CD4-positive, alpha-beta T cell treated with Interleukin-6 for 4 hours (primary cell): ENCODE data around the gene PGAP1.

Source experiments
- DNase-seq: peaks from one replicate; pipeline ENCODE4 v3.0.0-alpha.2; 2020; ENCODE audit warnings: mixed read lengths

Gene PGAP1

DNA sequence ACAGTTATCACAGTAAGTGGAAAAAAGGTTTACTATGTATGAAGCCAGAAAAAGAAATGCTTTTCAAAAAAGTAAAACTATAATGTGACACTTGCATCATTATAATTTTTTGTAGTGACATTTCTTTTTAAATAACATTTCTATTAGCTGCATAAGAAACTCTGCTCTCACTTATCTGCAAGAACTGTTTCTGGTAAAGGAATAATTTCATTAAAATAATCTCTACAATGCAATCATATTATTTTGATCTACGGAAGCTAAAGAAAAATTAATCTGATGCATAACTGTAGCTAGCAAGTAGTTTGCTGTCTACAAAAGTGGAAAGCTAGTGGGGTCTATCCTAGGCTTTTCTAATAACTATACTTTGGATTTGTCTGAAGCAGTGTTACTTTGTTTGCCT lies 50.1 kb downstream of the PGAP1 start:
- no peak for DNase-seq

DNA sequence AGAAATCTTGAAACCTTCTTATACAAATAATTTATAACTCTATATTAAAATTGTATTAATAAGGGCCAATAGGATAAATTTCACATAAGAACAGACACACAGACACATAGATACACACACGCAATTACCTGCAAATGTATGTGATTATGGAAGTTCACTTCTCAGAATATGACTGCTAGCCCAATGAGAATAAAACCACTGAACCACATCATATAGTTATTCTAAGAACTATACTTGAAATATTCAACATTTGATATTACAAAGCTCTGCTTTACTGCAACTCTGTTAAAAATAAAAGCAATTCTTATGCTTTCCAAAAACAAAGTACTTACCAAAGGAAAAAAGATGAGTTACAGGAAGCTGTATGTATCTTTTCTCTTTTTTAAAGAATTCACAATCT lies 51.1 kb downstream of the PGAP1 start:
- DNase-seq: no peak

DNA sequence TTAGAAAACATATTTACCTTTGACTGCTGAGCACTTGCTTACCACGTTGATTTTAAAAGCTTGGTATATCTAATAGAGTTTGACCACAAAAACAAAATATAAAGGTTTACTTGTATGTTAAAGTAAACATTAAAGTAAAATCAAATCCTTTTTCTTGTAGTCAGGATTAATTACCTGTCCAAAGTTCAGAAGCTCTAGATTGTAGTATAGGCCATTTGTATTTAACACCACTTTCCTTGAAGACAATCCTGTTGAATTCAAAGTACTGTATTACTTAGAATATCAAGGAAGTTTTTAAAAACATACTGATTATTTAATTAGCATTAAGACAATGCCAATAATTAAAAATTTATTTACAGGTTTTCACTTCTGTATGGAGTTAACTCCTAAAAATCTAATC lies 53.0 kb downstream of the PGAP1 start:
- DNase-seq: no peak

DNA sequence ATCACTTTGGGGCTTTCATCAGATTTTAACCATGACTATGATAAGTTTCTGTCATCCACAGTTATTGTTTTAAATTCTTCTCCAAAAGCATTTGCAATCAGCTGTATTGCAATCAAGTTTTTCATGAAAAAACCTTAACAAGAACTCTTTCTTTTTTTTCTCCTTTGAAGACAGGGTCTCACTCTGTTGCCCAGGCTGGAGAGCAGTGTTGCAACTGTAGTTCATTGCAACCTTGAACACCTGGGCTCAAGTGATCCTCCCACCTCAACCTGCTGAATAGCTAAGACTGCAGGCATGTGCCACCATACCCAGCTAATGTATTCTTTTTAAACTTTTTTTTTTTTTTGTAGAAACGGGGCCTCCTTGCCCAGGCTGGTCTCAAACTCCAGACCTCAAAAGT lies 71.9 kb downstream of the PGAP1 start:
- no peak for DNase-seq

- no peak for DNase-seq
Observed at GRCh38 chr2:196853301-196854087, 73.0 kb downstream of the PGAP1 start.

DNA sequence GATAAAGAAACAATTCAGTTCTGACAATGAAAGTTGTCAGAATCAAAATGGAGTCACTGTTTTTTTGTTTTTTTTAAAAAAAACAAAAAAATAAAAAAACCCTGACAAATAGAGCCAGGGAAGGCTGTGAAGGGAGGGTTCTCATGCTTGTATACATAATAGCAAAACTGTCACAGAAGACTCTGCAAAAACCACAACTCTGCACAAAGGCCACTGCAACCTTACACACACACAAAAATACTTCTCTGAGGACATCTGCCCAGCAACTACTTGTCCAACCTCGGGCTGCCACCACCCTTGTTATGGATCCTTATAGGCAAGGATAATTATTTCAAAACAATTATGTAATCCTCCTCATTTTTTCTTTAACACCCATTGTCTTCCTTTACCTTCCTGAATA lies 75.4 kb downstream of the PGAP1 start:
- DNase-seq: no peak

DNA sequence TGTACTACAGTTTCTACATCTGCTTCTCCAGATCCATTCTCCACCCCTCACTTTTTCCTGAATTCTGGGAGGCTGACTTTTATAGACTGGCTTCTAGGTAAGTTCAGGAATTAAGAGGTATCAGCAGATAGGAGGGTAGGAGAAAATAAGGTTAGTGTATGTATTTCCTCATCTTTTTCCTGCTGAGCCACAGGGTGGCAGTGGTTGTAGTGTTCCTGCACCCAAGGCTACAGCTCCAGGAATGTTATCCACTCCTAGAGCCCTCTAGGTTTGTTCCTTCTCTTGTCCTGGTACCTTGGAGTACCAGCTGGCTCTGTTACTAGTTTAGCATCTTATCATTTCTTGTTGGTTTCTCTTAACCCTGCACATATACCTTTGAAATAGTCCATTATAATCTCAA lies 76.6 kb downstream of the PGAP1 start:
- DNase-seq: peak; percentile 1

- no peak for DNase-seq
Observed at GRCh38 chr2:196846295-196846694, 80.2 kb downstream of the PGAP1 start.

GRCh38 chr2:196845371-196845770 lies 81.1 kb downstream of the PGAP1 start:
- no peak for DNase-seq

DNA sequence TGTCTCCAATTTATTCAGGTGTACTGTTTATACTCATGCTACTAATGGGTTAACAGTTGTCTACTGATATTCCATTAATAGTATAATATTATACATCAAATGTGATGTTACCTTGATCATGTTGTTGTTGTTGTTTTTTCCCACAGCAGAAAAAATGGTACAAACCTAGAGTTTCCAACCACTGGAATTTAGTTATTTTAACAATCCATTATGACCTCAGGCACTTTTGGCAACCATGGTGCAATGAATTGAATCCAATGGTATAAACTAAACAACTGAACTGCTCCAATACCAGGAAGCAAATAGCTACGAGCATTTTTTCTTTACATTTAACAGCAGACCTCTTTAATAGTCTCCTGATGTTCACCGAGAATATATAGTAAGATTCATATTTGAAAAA lies 86.3 kb downstream of the PGAP1 start:
- DNase-seq: no peak

DNA sequence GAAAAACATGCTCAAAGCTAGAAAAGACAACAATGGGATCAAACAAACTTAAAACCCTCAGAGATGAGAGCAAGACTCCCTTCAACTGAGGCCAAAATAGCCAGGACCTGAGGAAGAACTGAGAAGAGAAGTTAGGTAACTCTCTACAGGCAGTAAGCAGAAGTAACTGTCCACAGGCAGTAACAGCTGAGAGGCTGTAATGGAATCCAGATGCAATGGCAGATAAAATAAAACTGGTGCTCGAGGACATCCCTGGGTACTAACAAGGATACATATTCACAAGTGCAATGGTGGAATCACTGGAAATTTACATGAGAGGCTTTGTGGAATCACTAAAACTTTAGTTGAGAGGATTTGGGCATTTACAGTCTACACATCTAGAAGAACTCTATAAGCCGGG lies 86.9 kb downstream of the PGAP1 start:
- DNase-seq: no peak

DNA sequence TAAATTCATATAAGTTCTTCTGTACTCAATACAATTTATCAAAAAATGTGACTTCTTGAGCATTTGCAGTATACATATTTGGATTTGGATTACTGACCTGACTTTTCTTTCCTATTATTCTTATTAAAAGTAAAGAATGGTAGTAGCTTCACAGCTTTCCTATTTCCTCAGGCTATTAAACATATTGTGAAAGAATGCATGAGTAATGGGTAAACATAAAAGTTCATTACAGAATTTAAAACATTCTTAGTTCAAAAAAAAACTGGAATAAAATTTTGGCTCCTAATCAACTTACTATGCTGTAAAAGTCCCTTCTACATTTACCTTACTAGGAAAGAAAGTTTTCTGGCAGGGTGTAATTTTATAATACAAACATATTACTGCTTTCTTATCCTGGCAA lies 90.1 kb downstream of the PGAP1 start:
- no peak for DNase-seq

DNA sequence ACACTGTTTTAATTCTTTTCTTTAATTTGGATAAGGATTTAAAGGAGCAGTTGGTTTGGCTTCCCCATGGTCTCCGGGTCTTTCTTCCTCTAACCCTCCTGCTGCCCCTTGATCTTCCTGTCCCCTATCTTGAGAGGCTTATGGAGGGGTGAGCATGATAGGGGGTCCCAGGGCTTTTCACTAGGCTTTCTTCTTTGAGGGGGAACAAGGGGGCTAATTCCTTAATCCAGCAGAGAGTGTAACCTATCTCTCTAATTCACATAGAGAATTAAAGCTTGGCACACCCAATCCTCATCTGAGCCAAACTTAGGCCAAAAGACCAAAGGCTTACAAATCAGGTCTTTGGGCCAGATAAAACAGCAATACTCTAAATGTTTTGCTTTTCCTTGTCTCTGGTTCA lies 95.8 kb downstream of the PGAP1 start:
- DNase-seq: no peak

DNA sequence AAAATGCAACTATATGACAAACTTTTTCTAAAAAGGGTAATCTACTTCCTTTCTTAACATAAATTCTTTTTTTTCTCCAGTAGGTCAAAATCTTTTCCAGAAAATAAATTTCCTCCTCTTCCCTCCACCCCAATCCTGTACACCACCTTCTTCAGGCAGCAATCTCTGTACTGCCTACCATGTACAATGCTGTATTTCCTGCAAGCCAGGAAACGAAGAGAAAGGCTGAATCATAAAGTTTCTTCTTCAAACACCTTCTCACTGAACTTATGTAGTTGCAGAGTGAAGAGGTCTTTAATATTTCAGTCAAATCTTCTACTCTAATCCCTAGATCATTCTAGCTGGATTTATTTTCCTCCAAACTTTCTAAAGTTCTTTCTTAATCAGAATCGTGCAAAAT lies 99.2 kb downstream of the PGAP1 start:
- no peak for DNase-seq

GRCh38 chr2:196823750-196824522 lies 102.6 kb downstream of the PGAP1 start:
- no peak for DNase-seq

- no peak for DNase-seq
Observed at GRCh38 chr2:196821195-196821594, 105.3 kb downstream of the PGAP1 start.

- DNase-seq: no peak
Observed at GRCh38 chr2:196809260-196809659, 117.2 kb downstream of the PGAP1 start, which contains the start of gene C2orf66. TSS of gene C2orf66 (minus strand) at chr2:196809355. CDS start at chr2:196809336, 19 bp downstream.

GRCh38 chr2:196808083-196808665 lies 118.3 kb downstream of the PGAP1 start:
- no peak for DNase-seq

DNA sequence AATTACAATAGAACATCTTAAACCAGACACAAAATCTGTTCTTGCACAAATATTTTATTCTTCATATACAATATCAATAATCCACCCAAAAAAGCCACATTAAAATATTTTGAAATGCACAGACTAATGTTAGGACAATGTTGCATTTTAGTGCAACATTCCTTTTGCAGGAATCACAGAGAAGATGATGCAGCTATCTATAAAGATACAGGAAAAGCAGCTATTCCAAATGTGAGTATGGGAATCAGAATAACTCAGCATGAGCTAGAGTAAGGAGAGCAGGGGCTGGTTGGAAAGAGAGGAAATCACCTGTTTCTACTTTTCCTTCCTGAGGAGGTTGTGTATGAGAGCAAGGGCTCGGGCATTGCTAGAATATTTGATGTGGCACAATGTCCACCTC lies 122.1 kb downstream of the PGAP1 start:
- DNase-seq: no peak

DNA sequence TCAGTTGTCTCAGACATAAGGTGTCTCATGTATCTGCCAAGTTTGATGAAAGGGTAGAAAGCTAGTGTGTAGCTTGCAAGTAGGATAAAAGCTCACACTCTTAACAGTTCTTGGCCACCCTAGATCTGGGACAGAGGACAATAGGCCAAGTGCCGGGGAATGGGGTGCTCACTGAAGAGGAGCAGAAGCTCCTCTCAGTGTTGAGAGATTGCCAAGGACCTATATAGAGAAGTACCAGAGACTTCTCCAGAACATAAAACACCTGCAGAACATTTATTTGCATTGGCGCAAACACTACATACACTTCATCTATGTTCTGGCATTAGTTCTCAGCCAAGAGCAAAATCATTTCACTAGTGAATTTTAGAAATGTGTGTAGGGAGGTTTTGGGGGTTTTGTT lies 124.1 kb downstream of the PGAP1 start:
- no peak for DNase-seq

DNA sequence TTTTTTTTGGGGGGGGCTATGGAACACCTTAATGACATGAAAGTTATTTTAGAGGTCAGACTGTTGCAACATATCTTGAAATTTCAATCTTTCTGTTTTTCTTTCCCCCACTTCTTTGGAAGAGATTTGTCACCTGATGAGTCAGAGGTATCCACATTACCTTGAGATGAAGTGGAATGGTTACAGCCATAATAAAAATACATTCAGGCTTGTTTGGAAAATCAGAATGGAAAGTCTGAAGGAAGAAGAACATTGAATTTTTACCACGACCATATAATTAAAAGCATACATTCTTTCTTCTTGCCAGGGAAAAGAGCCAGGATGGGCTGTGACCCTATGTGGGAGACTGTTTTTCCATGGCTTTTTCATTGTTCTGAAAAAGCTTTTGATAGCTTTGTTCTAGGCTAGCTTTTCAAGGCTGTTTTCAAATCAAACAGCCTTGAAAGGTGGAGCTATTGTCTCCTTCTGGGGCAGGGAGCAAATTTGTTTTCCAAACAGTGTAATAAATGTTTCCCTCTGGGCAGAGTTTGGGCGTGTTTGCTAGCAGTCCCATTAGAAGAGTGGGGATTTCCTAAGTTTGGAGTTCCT lies 124.7 kb downstream of the PGAP1 start:
- DNase-seq: no peak

- no peak for DNase-seq
Observed at GRCh38 chr2:196798980-196799379, 127.5 kb downstream of the PGAP1 start.

DNA sequence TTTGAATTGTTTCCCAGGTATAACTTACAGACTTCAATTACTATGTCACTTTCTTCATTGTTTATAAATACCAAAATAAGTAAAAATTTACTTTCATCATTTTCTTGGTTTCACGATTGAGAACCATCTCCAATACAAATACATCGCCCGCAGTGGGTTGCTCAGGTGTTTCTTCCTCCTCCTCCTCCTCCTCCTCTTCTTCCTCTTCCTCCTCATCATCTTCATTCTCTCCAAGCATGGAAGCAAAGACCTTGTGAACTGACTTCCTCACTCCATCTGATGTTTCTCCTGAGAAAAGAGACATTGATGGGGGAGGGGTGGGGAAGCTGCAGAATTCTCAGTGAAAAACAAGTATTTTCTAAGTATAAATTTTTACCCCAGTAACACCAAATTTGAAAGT lies 133.6 kb downstream of the PGAP1 start:
- DNase-seq: no peak
